ENCODE measurements around the gene KCNJ10. TPM values are rescaled to one million over a fixed set of nuclear protein-coding genes. Genes with fewer than 3 reads are reported as not detected.

KCNJ10 gene
- total RNA-seq, 1 experiment from 2014 or later, result 0.68 TPM

GRCh38 chr1:160040476-160040875 lies 29.5 kb downstream of the KCNJ10 start:
- Histone ChIP-seq H3K9me3 (no peaks in the 10 kb centered on the region), H3K4me1 (no peaks in the 10 kb centered on the region), H3K27me3 (replicated peaks; ENCODE audit: control insufficient read depth, insufficient read depth, low read length) (no peaks in the 10 kb centered on the region), H3K4me3 (ENCODE audit: low read depth, low read length) (no peak overlapping the region), H3K36me3 (ENCODE audit: control insufficient read depth, insufficient read depth, low read length) (no peaks in the 10 kb centered on the region)
- Mint-ChIP-seq H3K4me1 (ENCODE audit: low read depth, unreplicated experiment) (peaks cover 3% of the 10 kb centered on the region), H3K9me3 (ENCODE audit: unreplicated experiment) (no peaks in the 10 kb centered on the region), H3K27me3 (ENCODE audit: insufficient read depth, unreplicated experiment) (peaks cover 11% of the 10 kb centered on the region), H3K27ac (ENCODE audit: unreplicated experiment) (no peak overlapping the region), H3K36me3 (ENCODE audit: insufficient read depth, unreplicated experiment) (no peaks in the 10 kb centered on the region), H3K4me3 (ENCODE audit: unreplicated experiment) (no peak overlapping the region)
- ChIA-PET CTCF (interaction anchor here (1.2 kb wide), 1 partner anchor 8 kb away, joined by 3 read pairs; the partner anchor contains the start of gene PIGM), POLR2A (no interaction called here)
- intact Hi-C loops (cut with micrococcal nuclease; ENCODE audit: unreplicated experiment), result no loop called here
- no TSS peak for BruUV-seq (replicated peaks)
- no peak for DNase-seq
- TF ChIP-seq, protein P1, sequence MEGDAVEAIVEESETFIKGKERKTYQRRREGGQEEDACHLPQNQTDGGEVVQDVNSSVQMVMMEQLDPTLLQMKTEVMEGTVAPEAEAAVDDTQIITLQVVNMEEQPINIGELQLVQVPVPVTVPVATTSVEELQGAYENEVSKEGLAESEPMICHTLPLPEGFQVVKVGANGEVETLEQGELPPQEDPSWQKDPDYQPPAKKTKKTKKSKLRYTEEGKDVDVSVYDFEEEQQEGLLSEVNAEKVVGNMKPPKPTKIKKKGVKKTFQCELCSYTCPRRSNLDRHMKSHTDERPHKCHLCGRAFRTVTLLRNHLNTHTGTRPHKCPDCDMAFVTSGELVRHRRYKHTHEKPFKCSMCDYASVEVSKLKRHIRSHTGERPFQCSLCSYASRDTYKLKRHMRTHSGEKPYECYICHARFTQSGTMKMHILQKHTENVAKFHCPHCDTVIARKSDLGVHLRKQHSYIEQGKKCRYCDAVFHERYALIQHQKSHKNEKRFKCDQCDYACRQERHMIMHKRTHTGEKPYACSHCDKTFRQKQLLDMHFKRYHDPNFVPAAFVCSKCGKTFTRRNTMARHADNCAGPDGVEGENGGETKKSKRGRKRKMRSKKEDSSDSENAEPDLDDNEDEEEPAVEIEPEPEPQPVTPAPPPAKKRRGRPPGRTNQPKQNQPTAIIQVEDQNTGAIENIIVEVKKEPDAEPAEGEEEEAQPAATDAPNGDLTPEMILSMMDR (IDR thresholded peaks at IDR 0.05; ENCODE audit: insufficient read depth in 1 of 2, low read depth in 1 of 2, low read length in 1 of 2, severe bottlenecking in 1 of 2, unreplicated experiment in 1 of 2), result no peak

DNA sequence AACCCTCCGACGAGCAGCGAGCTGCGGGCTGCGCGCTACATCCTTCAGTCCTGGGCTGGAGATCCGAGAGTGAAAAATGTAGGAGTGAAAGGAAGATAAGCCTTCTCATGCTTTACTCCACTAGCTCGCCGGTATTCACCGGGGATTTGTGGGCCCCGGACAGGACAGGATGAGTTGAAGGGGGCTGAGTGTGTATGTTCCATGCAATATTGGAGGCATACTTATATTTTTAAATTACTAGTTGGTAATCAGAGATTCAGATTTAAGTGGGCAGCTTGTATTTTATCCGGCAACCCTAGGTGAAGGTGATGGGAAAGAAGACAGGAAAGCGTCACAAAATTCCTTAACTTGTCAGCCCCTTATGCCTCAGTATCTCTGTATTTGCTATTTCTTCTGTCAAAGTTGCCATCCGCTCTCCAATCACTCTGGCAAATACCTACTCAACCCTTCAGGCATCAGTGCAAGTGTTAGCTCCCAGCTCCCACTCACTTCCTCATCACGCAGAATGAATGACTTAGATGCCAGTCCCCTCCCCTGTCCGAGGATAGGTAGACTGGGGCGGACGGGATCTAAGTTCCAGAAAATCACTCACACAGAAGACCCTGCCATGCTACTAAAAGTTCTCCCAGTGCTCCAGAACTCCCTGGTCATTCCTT lies 37.7 kb downstream of the KCNJ10 start:
- peak overlapping the region; percentile 71 for H3K27ac Mint-ChIP-seq (ENCODE audit: unreplicated experiment)
- TSS peak; percentile 30 for BruUV-seq (replicated peaks)

More for the DNA sequence above, 37.7 kb downstream of the KCNJ10 start:
- TF ChIP-seq, protein P1 (IDR thresholded peaks at IDR 0.05; ENCODE audit: insufficient read depth in 1 of 2, low read depth in 1 of 2, low read length in 1 of 2, severe bottlenecking in 1 of 2, unreplicated experiment in 1 of 2), result no peak
- Mint-ChIP-seq H3K4me1 (ENCODE audit: low read depth, unreplicated experiment) (peaks cover 15% of the 10 kb centered on the region), H3K9me3 (ENCODE audit: unreplicated experiment) (no peaks in the 10 kb centered on the region), H3K36me3 (ENCODE audit: insufficient read depth, unreplicated experiment) (no peaks in the 10 kb centered on the region), H3K27me3 (ENCODE audit: insufficient read depth, unreplicated experiment) (peaks cover 6% of the 10 kb centered on the region), H3K4me3 (ENCODE audit: unreplicated experiment) (peak overlapping the region; percentile 80)
- POLR2A ChIA-PET, result interaction anchor here (1.2 kb wide), 1 partner anchor 252 kb away, joined by 3 read pairs; the partner anchor contains the start of gene DUSP23
- Histone ChIP-seq H3K27me3 (replicated peaks; ENCODE audit: control insufficient read depth, insufficient read depth, low read length) (no peaks in the 10 kb centered on the region), H3K36me3 (ENCODE audit: control insufficient read depth, insufficient read depth, low read length) (no peaks in the 10 kb centered on the region), H3K4me3 (ENCODE audit: low read depth, low read length) (peak overlapping the region; percentile 96), H3K9me3 (no peaks in the 10 kb centered on the region), H3K4me1 (peaks cover 6% of the 10 kb centered on the region)
- CTCF ChIA-PET, result interaction anchor here (0.6 to 1.6 kb wide), 5 partner anchors 9 to 48 kb away, joined by 3 to 5 read pairs (median 3); no protein-coding TSS in a partner anchor
- intact Hi-C loops (cut with micrococcal nuclease; ENCODE audit: unreplicated experiment), result loop anchor here (5.0 kb wide), 1 partner anchor 45 kb away; no protein-coding TSS in a partner anchor
- DNase-seq, result peak in 1 of 2 experiments; percentile 18
